Measurements from ENCODE around the gene HIPK2.

- TF ChIP-seq CTCF (conservative IDR thresholded peaks at IDR 0.05; ENCODE audit: low read depth, low read length) (no peak), EZH2 (IDR thresholded peaks at IDR 0.05; ENCODE audit: borderline replicate concordance, low read depth, low read length, poor library complexity, severe bottlenecking) (no peak)
These were observed 83.5 kb downstream of the HIPK2 start for GRCh38 chr7:139694389-139694676.
